ENCODE data around the gene SEL1L3.

SEL1L3 gene

DNA sequence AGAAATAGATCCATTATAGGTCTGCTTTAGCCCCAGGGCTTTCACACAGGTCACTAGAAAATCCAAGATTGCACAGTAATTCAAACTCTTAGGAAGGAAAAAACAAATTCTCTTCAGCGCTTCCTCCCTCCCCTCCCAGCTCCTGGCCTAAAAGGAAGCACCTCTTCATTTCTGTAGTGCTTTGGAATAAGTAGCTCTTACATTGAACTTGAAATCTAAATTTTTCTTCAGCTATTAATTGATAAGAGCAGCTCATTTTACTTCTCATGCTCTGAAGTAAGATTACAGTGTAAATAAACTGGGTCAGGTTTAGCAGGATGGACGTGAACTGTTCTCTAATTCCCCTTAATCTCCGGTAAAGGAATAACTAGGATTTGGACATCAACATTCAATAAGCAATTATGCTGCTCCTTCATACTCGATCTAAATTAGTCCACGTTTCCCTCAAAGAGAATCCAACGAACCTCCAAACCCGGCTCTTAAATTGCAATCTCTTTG is 10.9 kb upstream of the SEL1L3 start:
- no peak for TF ChIP-seq POLR2AphosphoS5 (IDR thresholded peaks at IDR 0.05; ENCODE audit: low read depth)
- no peak for TF ChIP-seq SPI1 (IDR thresholded peaks at IDR 0.05; ENCODE audit: borderline replicate concordance, low read depth)
- no peak for TF ChIP-seq CTCF (IDR thresholded peaks at IDR 0.05; ENCODE audit: insufficient read depth, low read length)
- no peak for TF ChIP-seq GABPA (IDR thresholded peaks at IDR 0.05; ENCODE audit: low read depth)
- TF ChIP-seq, protein P1, sequence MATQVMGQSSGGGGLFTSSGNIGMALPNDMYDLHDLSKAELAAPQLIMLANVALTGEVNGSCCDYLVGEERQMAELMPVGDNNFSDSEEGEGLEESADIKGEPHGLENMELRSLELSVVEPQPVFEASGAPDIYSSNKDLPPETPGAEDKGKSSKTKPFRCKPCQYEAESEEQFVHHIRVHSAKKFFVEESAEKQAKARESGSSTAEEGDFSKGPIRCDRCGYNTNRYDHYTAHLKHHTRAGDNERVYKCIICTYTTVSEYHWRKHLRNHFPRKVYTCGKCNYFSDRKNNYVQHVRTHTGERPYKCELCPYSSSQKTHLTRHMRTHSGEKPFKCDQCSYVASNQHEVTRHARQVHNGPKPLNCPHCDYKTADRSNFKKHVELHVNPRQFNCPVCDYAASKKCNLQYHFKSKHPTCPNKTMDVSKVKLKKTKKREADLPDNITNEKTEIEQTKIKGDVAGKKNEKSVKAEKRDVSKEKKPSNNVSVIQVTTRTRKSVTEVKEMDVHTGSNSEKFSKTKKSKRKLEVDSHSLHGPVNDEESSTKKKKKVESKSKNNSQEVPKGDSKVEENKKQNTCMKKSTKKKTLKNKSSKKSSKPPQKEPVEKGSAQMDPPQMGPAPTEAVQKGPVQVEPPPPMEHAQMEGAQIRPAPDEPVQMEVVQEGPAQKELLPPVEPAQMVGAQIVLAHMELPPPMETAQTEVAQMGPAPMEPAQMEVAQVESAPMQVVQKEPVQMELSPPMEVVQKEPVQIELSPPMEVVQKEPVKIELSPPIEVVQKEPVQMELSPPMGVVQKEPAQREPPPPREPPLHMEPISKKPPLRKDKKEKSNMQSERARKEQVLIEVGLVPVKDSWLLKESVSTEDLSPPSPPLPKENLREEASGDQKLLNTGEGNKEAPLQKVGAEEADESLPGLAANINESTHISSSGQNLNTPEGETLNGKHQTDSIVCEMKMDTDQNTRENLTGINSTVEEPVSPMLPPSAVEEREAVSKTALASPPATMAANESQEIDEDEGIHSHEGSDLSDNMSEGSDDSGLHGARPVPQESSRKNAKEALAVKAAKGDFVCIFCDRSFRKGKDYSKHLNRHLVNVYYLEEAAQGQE (IDR thresholded peaks at IDR 0.05; ENCODE audit: insufficient replicate concordance, low read depth): no peak
- Histone ChIP-seq H3K4me3 (replicated peaks; ENCODE audit: insufficient read depth, low read length) (no peak overlapping the region), H3K27ac (replicated peaks) (no peak overlapping the region), H3K27me3 (ENCODE audit: insufficient read depth, poor library complexity, severe bottlenecking) (no peaks in the 10 kb centered on the region)
- DNase-seq (ENCODE audit: low read depth in 1 of 2, low spot score in 1 of 2): no peak

- TF ChIP-seq GABPA (IDR thresholded peaks at IDR 0.05; ENCODE audit: low read depth) (no peak), POLR2AphosphoS5 (IDR thresholded peaks at IDR 0.05; ENCODE audit: low read depth) (no peak), SPI1 (IDR thresholded peaks at IDR 0.05; ENCODE audit: borderline replicate concordance, low read depth) (no peak), CTCF (IDR thresholded peaks at IDR 0.05; ENCODE audit: insufficient read depth, low read length) (no peak)
- TF ChIP-seq, protein P1 (IDR thresholded peaks at IDR 0.05; ENCODE audit: insufficient replicate concordance, low read depth): no peak
- H3K27me3 ChIP-seq (ENCODE audit: insufficient read depth, poor library complexity, severe bottlenecking): no peaks in the 10 kb centered on the region
- H3K4me3 ChIP-seq (replicated peaks; ENCODE audit: insufficient read depth, low read length): no peak overlapping the region
- no peak for DNase-seq (ENCODE audit: low read depth in 1 of 2, low spot score in 1 of 2)
- H3K27ac ChIP-seq (replicated peaks): no peak overlapping the region
These were observed 10.3 kb upstream of the SEL1L3 start for GRCh38 chr4:25872851-25873631.

GRCh38 chr4:25870081-25870480 is 7.3 kb upstream of the SEL1L3 start:
- Histone ChIP-seq H3K4me3 (replicated peaks; ENCODE audit: insufficient read depth, low read length) (no peak overlapping the region), H3K27ac (replicated peaks) (no peak overlapping the region), H3K27me3 (ENCODE audit: insufficient read depth, poor library complexity, severe bottlenecking) (no peaks in the 10 kb centered on the region)
- DNase-seq (ENCODE audit: low read depth in 1 of 2, low spot score in 1 of 2): no peak
- TF ChIP-seq CTCF (IDR thresholded peaks at IDR 0.05; ENCODE audit: insufficient read depth, low read length) (no peak), SPI1 (IDR thresholded peaks at IDR 0.05; ENCODE audit: borderline replicate concordance, low read depth) (no peak), POLR2AphosphoS5 (IDR thresholded peaks at IDR 0.05; ENCODE audit: low read depth) (no peak), GABPA (IDR thresholded peaks at IDR 0.05; ENCODE audit: low read depth) (no peak)
- TF ChIP-seq, protein P1 (IDR thresholded peaks at IDR 0.05; ENCODE audit: insufficient replicate concordance, low read depth): no peak
